Activated CD4-positive, alpha-beta T cell treated with anti-CD3 and anti-CD28 coated beads for 36 hours (primary cell): ENCODE measurements around the gene WDR76. TPM values are rescaled to one million over a fixed set of nuclear protein-coding genes. Genes with fewer than 3 reads are reported as not detected.

Experiments
- ATAC-seq: fragments of 200-7000 bp; cut with Tn5 transposase; one replicate; pipeline ENCODE4 v1.10.0; 2021; ENCODE audit warnings: mild to moderate bottlenecking, moderate library complexity
- CTCF ChIA-PET: fragments of 350-600 bp; sonication (Branson Sonifier 250); formaldehyde crosslinking; loops from one replicate; lab custom pipeline; 2021; ENCODE audit warnings: antibody characterized with exemption; lab: Charles Lee
- POLR2A ChIA-PET: fragments of 350-600 bp; sonication (Branson Sonifier 250); formaldehyde crosslinking; loops from one replicate; lab custom pipeline; 2021; ENCODE audit warnings: antibody characterized with exemption, inconsistent platforms; lab: Charles Lee
- DNase-seq: peaks from one replicate; pipeline ENCODE4 v3.0.0-alpha.2; 2020
- H3K27ac Mint-ChIP-seq: one replicate; pipeline ENCODE4 v1.8.0; 2021; ENCODE audit warnings: mixed read lengths
- H3K27me3 Mint-ChIP-seq: one replicate; pipeline ENCODE4 v1.8.0; 2021; ENCODE audit warnings: mixed read lengths
- H3K36me3 Mint-ChIP-seq: one replicate; pipeline ENCODE4 v1.8.0; 2021; ENCODE audit warnings: low read depth, mixed read lengths
- H3K4me1 Mint-ChIP-seq: one replicate; pipeline ENCODE4 v1.8.0; 2021; ENCODE audit warnings: mixed read lengths
- H3K4me3 Mint-ChIP-seq: one replicate; pipeline ENCODE4 v1.8.0; 2021; ENCODE audit warnings: mild to moderate bottlenecking, moderate library complexity, mixed read lengths
- H3K9me3 Mint-ChIP-seq: one replicate; pipeline ENCODE4 v1.8.0; 2021; ENCODE audit warnings: low read depth, mixed read lengths
- intact Hi-C, 2 experiments: fragments of 100-400 bp; cut with DNase I in 1 of 2; cut with micrococcal nuclease in 1 of 2; formaldehyde crosslinking; loops; one replicate each; pipeline versions ENCODE4 v1.14.2 to v1.15.1; 2022 to 2024; cut with DNase I, micrococcal nuclease
- total RNA-seq, 2 experiments: library from RNA; stranded (reverse); gene quantifications; one replicate each; pipeline ENCODE4 v1.2.3, GENCODE V29; 2021

WDR76 gene
- total RNA-seq, 2 experiments from 2014 or later: 75.4 to 95.2 TPM

GRCh38 chr15:43895586-43895985, 68.8 kb downstream of the WDR76 start:
- ChIA-PET CTCF (interaction anchor here (1.2 to 1.3 kb wide), 2 partner anchors 9 to 15 kb away, joined by 3 read pairs; no protein-coding TSS in a partner anchor), POLR2A (no interaction called here)
- ATAC-seq (no peak), DNase-seq (no peak)
- Mint-ChIP-seq H3K36me3 (no peaks in the 10 kb centered on the region), H3K27me3 (no peaks in the 10 kb centered on the region), H3K9me3 (no peaks in the 10 kb centered on the region), H3K4me1 (no peaks in the 10 kb centered on the region), H3K27ac (no peak overlapping the region), H3K4me3 (no peak overlapping the region)
- intact Hi-C loops: no loop called here

GRCh38 chr15:43896543-43896942, 69.7 kb downstream of the WDR76 start:
- no peaks in the 10 kb centered on the region for H3K36me3 Mint-ChIP-seq
- ChIA-PET POLR2A (no interaction called here), CTCF (interaction anchor here (1.2 kb wide), 1 partner anchor 16 kb away, joined by 3 read pairs; no protein-coding TSS in a partner anchor)
- no peaks in the 10 kb centered on the region for H3K4me1 Mint-ChIP-seq
- no peak overlapping the region for H3K27ac Mint-ChIP-seq
- intact Hi-C loops: no loop called here
- no peak for ATAC-seq
- H3K27me3 Mint-ChIP-seq: no peaks in the 10 kb centered on the region
- no peaks in the 10 kb centered on the region for H3K9me3 Mint-ChIP-seq
- no peak for DNase-seq
- no peak overlapping the region for H3K4me3 Mint-ChIP-seq

- intact Hi-C loops: no loop called here
- H3K27me3 Mint-ChIP-seq: no peaks in the 10 kb centered on the region
- H3K9me3 Mint-ChIP-seq: no peaks in the 10 kb centered on the region
- H3K36me3 Mint-ChIP-seq: no peaks in the 10 kb centered on the region
- peaks cover 1% of the 10 kb centered on the region for H3K4me1 Mint-ChIP-seq
- POLR2A ChIA-PET: interaction anchor here (0.7 kb wide), 1 partner anchor 297 kb away, joined by 3 read pairs; no protein-coding TSS in a partner anchor
- H3K4me3 Mint-ChIP-seq: no peak overlapping the region
- CTCF ChIA-PET: interaction anchor here (0.6 kb wide), 1 partner anchor 12 kb away, joined by 3 read pairs; no protein-coding TSS in a partner anchor
- ATAC-seq (no peak), DNase-seq (no peak)
- H3K27ac Mint-ChIP-seq: no peak overlapping the region
These were observed 72.1 kb downstream of the WDR76 start for GRCh38 chr15:43898891-43899290.

GRCh38 chr15:43899928-43900327, 73.1 kb downstream of the WDR76 start:
- Mint-ChIP-seq H3K36me3 (no peaks in the 10 kb centered on the region), H3K27me3 (no peaks in the 10 kb centered on the region), H3K4me1 (peaks cover 2% of the 10 kb centered on the region), H3K4me3 (no peak overlapping the region), H3K9me3 (no peaks in the 10 kb centered on the region), H3K27ac (no peak overlapping the region)
- ATAC-seq (no peak), DNase-seq (no peak)
- POLR2A ChIA-PET: no interaction called here
- intact Hi-C loops: no loop called here
- CTCF ChIA-PET: interaction anchor here (1.1 kb wide), 1 partner anchor 24 kb away, joined by 4 read pairs; no protein-coding TSS in a partner anchor

DNA sequence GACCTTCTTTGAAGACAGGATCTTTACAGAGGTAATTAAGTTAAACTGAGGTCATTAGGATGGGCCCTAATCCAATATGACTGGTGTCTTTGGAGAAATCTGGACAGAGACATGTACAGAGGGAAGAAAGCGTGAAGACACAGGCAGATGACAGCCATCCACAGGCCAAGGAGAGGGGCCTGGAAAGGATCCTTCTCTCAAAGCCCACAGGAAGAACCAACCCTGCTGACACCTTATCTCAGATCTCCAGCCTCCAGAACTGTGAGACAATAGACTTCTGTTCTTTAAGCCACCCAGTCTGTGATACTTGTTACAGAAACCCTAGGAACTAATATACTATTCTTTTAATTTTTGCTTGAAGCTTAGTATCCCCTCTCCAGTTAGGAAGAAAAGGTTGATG, 74.2 kb downstream of the WDR76 start:
- intact Hi-C loops: no loop called here
- POLR2A ChIA-PET: no interaction called here
- DNase-seq (no peak), ATAC-seq (no peak)
- CTCF ChIA-PET: interaction anchor here (0.7 to 1.1 kb wide), 2 partner anchors 37 to 76 kb away, joined by 3 read pairs; partner anchors contain the start of gene MFAP1
- Mint-ChIP-seq H3K4me3 (no peak overlapping the region), H3K27ac (no peak overlapping the region), H3K9me3 (no peaks in the 10 kb centered on the region), H3K27me3 (no peaks in the 10 kb centered on the region), H3K4me1 (peaks cover 2% of the 10 kb centered on the region), H3K36me3 (no peaks in the 10 kb centered on the region)

GRCh38 chr15:43901495-43901894, 74.7 kb downstream of the WDR76 start:
- ChIA-PET POLR2A (no interaction called here), CTCF (interaction anchor here (0.7 to 4.2 kb wide), 4 partner anchors 11 to 164 kb away, joined by 3 to 51 read pairs (median 3); partner anchors contain the start of gene MFAP1)
- H3K27me3 Mint-ChIP-seq: no peaks in the 10 kb centered on the region
- H3K9me3 Mint-ChIP-seq: no peaks in the 10 kb centered on the region
- DNase-seq (no peak), ATAC-seq (no peak)
- intact Hi-C loops: no loop called here
- no peak overlapping the region for H3K4me3 Mint-ChIP-seq
- no peaks in the 10 kb centered on the region for H3K36me3 Mint-ChIP-seq
- no peak overlapping the region for H3K27ac Mint-ChIP-seq
- peaks cover 2% of the 10 kb centered on the region for H3K4me1 Mint-ChIP-seq

GRCh38 chr15:43903864-43904290, 77.1 kb downstream of the WDR76 start:
- no peaks in the 10 kb centered on the region for H3K9me3 Mint-ChIP-seq
- H3K27ac Mint-ChIP-seq: no peak overlapping the region
- intact Hi-C loops: loop anchor here (1.0 kb wide), 3 partner anchors 162 to 597 kb away; no protein-coding TSS in a partner anchor
- ChIA-PET POLR2A (no interaction called here), CTCF (interaction anchor here (0.6 to 4.2 kb wide), 24 partner anchors 8 to 1646 kb away, joined by 3 to 51 read pairs (median 4); no protein-coding TSS in a partner anchor)
- DNase-seq (peak; percentile 72), ATAC-seq (peak; percentile 83)
- no peaks in the 10 kb centered on the region for H3K36me3 Mint-ChIP-seq
- no peak overlapping the region for H3K4me3 Mint-ChIP-seq
- no peaks in the 10 kb centered on the region for H3K27me3 Mint-ChIP-seq
- peaks cover 2% of the 10 kb centered on the region for H3K4me1 Mint-ChIP-seq

- Mint-ChIP-seq H3K4me1 (peaks cover 2% of the 10 kb centered on the region), H3K36me3 (no peaks in the 10 kb centered on the region), H3K4me3 (no peak overlapping the region), H3K27me3 (no peaks in the 10 kb centered on the region), H3K9me3 (no peaks in the 10 kb centered on the region), H3K27ac (no peak overlapping the region)
- ATAC-seq (no peak), DNase-seq (no peak)
- CTCF ChIA-PET: interaction anchor here (0.6 kb wide), 1 partner anchor 160 kb away, joined by 4 read pairs; no protein-coding TSS in a partner anchor
- POLR2A ChIA-PET: no interaction called here
- intact Hi-C loops: no loop called here
These were observed 79.0 kb downstream of the WDR76 start for GRCh38 chr15:43905755-43906154.

GRCh38 chr15:43908516-43909050, 81.8 kb downstream of the WDR76 start:
- H3K36me3 Mint-ChIP-seq: no peaks in the 10 kb centered on the region
- no peaks in the 10 kb centered on the region for H3K27me3 Mint-ChIP-seq
- peaks cover 5% of the 10 kb centered on the region for H3K4me1 Mint-ChIP-seq
- ATAC-seq: no peak
- H3K9me3 Mint-ChIP-seq: no peaks in the 10 kb centered on the region
- ChIA-PET POLR2A (no interaction called here), CTCF (no interaction called here)
- H3K4me3 Mint-ChIP-seq: no peak overlapping the region
- intact Hi-C loops: no loop called here
- H3K27ac Mint-ChIP-seq: no peak overlapping the region
- DNase-seq: no peak

DNA sequence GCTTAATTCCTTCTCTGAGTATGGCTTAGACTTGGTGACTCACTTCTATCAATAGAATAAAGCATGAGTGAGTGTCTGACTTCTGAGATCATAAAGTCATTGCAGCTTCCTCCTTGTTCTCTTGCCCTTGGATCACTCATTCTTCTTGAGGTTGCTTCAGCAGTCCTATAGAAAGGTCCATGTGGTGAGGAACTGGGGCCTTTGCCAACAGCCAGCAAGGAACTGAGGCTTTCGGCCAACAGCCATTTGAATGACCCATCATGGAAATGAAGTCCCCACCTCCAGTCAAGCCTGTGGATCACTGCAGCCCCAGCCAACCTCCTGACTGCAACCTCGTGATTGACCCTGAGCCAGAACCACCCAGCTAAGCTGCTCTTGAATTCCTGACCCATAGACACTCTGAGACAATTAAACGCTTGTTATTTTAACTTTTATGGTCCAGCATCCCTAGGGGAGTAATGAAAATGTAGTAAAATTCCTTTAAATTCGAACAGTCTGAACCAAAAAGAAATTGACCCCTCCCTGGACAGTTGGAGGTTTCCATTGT, 84.5 kb downstream of the WDR76 start:
- CTCF ChIA-PET: no interaction called here

DNA sequence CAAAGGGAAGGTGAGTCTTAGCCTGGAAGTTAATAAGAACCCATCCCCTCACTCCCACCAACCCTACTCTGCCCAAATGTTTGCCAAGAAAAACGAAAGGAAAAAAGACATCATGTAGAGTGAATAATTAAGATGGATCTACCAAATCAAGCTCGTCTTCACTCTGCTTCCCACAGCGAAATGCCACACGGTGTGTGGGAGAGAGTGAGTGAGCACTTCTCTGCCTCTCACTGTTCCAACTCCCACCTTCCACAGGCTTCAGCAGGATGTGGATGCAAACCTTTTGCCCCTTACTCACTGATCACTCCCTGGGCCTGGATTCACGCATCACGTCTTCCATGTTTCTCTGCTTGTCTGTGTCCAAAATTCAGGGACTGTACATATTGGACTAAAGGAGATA, 85.4 kb downstream of the WDR76 start:
- Mint-ChIP-seq H3K4me1 (peaks cover 3% of the 10 kb centered on the region), H3K27me3 (no peaks in the 10 kb centered on the region), H3K9me3 (no peaks in the 10 kb centered on the region), H3K27ac (no peak overlapping the region), H3K4me3 (no peak overlapping the region), H3K36me3 (no peaks in the 10 kb centered on the region)
- POLR2A ChIA-PET: no interaction called here
- intact Hi-C loops: no loop called here
- CTCF ChIA-PET: no interaction called here
- ATAC-seq (no peak), DNase-seq (no peak)

More for the DNA sequence above, 84.5 kb downstream of the WDR76 start:
- no peak for DNase-seq
- POLR2A ChIA-PET: no interaction called here
- Mint-ChIP-seq H3K36me3 (no peaks in the 10 kb centered on the region), H3K4me3 (no peak overlapping the region), H3K9me3 (no peaks in the 10 kb centered on the region), H3K27me3 (no peaks in the 10 kb centered on the region), H3K4me1 (peaks cover 3% of the 10 kb centered on the region), H3K27ac (no peak overlapping the region)
- intact Hi-C loops: no loop called here
- no peak for ATAC-seq
